PC-9 (cell line): ENCODE data around the gene ZNF699. TPM values are rescaled to one million over a fixed set of nuclear protein-coding genes. Genes with fewer than 3 reads are reported as not detected.

Experiments
- Bru-seq: library from RNA; stranded (reverse); fragments of 400-500 nt; gene quantifications from one replicate; lab custom pipeline; 2021; lab: Mats Ljungman, UMichigan
- BruChase-seq, 2 experiments: library from RNA; stranded (reverse); fragments of 400-500 nt; gene quantifications; one replicate each; lab custom pipeline; 2021; lab: Mats Ljungman, UMichigan
- BruUV-seq: library from RNA; stranded (reverse); fragments of 400-500 nt; replicated peaks from 2 replicates; lab custom pipeline; 2021; lab: Mats Ljungman, UMichigan
- CTCF ChIA-PET: fragments of 300-600 bp; sonication (Branson Sonifier 250); formaldehyde crosslinking; loops from one replicate; lab custom pipeline; 2022; ENCODE audit warnings: antibody characterized with exemption; lab: Charles Lee
- POLR2A ChIA-PET: fragments of 300-600 bp; sonication (Branson Sonifier 250); formaldehyde crosslinking; loops from one replicate; lab custom pipeline; 2022; ENCODE audit warnings: antibody characterized with exemption; ENCODE audit not compliant: unreplicated experiment; lab: Charles Lee
- DNase-seq, 2 experiments: peaks; one replicate each; pipeline versions ENCODE4 v3.0.0 to v3.0.0-alpha.2; 2015 to 2022; ENCODE audit warnings: mixed read lengths in 1 of 2
- H2AFZ ChIP-seq: fragments of 200-600 bp; sonication (generic); 2 replicates; pipeline ENCODE4 v1.8.1; 2017; ENCODE audit warnings: antibody characterized with exemption
- H3F3A ChIP-seq: fragments of 200-600 bp; sonication (generic); 2 replicates; pipeline ENCODE4 v1.8.1; 2017; ENCODE audit warnings: antibody characterized with exemption, mild to moderate bottlenecking, low read depth; ENCODE audit not compliant: insufficient read depth
- H3K27ac ChIP-seq: fragments of 200-600 bp; sonication (generic); 2 replicates; pipeline ENCODE4 v1.6.1; 2016; ENCODE audit warnings: mixed run types
- H3K27me3 ChIP-seq: fragments of 200-600 bp; sonication (generic); 2 replicates; pipeline ENCODE4 v1.6.1; 2016; ENCODE audit warnings: low read depth, mixed run types; ENCODE audit not compliant: insufficient read depth
- H3K36me3 ChIP-seq: fragments of 200-600 bp; sonication (generic); 2 replicates; pipeline ENCODE4 v1.6.1; 2016; ENCODE audit warnings: low read depth, mixed run types
- H3K4me1 ChIP-seq: fragments of 200-600 bp; sonication (generic); replicated peaks from 2 replicates; pipeline ENCODE4 v1.6.1; 2016; ENCODE audit warnings: mixed run types; ENCODE audit not compliant: insufficient read depth
- H3K4me2 ChIP-seq: fragments of 200-600 bp; sonication (generic); 2 replicates; pipeline ENCODE4 v1.6.1; 2017; ENCODE audit warnings: mixed run types
- H3K4me3 ChIP-seq: fragments of 200-600 bp; sonication (generic); 2 replicates; pipeline ENCODE4 v1.6.1; 2016; ENCODE audit warnings: mixed run types
- H3K79me2 ChIP-seq: fragments of 200-600 bp; sonication (generic); 2 replicates; pipeline ENCODE4 v1.6.1; 2017; ENCODE audit warnings: low read depth, mixed run types
- H3K9me2 ChIP-seq: fragments of 200-600 bp; sonication (generic); 2 replicates; pipeline ENCODE4 v1.8.1; 2017; ENCODE audit warnings: mild to moderate bottlenecking; ENCODE audit not compliant: insufficient read depth
- H3K9me3 ChIP-seq: fragments of 200-600 bp; sonication (generic); 2 replicates; pipeline ENCODE4 v1.8.1; 2016; ENCODE audit warnings: low read depth; ENCODE audit not compliant: insufficient read depth
- H4K20me1 ChIP-seq: fragments of 200-600 bp; sonication (generic); 2 replicates; pipeline ENCODE4 v1.8.1; 2017; ENCODE audit not compliant: insufficient read depth
- EZH2 ChIP-seq: fragments of 200-600 bp; sonication (generic); IDR thresholded peaks from 2 replicates; pipeline ENCODE4 v1.8.0; 2017; ENCODE audit warnings: antibody characterized with exemption, low read depth
- intact Hi-C: fragments of 100-400 bp; cut with micrococcal nuclease; formaldehyde crosslinking; loops from one replicate; pipeline ENCODE4 v1.10.0; 2022; ENCODE audit not compliant: unreplicated experiment
- long read RNA-seq: library from polyadenylated mRNA; stranded (forward); transcript quantifications from one replicate; pipeline ENCODE4 v2.0.0, GENCODE V29; 2022
- total RNA-seq: library from RNA; stranded (reverse); gene quantifications from 2 replicates; pipeline ENCODE4 v1.2.3, GENCODE V29; 2021
- TF ChIP-seq, protein P1 (sequence below): fragments of 200-600 bp; sonication (generic); conservative IDR thresholded peaks from 2 replicates; pipeline ENCODE4 v1.6.1; 2017; ENCODE audit warnings: mixed run types, antibody characterized with exemption, mild to moderate bottlenecking, moderate library complexity

The ZNF699 gene
- 2.2 and 2.6 TPM in 2 replicates for total RNA-seq
- Bru-seq, nascent RNA = percentile 56 among the genes with signal in this experiment
- BruChase-seq, experiment 1, labeled RNA remaining after a 2-hour chase = percentile 50 among the genes with signal in this experiment
- percentile 41 among the genes with signal in this experiment for BruChase-seq, experiment 2, labeled RNA remaining after a 6-hour chase
- long read RNA-seq = 0 reads

DNA sequence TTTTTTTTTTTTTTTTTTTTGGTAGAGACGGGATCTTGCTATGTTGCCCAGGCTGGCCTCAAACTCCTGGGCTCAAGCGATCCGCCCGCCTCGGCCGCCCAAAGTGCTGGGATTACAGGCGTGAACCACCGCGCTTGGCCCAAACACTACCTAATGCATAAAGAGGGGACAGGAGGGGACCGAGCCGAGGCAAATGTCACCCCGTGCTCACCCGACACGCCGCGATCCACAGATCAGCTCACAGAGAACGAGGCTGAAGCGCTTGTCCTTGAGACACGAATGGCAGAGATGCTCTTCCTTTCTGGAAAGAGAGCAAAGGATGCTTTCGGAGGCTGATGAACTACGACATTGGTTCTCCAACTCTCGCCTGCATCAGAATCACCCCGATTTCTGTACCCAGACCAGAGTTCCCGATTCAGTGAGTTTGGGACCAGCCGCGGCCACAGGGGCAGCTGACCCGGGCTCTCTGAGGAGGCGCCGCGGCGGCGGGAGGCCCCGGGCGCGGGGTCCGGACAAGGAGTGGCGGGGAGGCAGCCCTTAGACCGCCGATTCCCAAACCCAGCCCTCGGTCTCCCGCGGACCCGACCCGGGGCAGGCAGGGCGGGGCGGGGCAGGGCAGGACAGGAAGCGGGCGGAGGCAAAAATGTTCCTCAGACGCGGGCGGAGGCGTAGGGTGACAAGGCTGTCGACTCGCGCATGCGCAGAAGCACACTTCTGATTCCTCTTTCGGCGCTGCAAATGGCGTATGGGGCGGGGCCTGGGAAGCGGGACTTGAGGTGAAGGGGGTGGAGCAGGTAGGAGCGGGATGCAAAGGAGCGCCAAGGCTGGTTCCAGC is at the start of gene ZNF699:
TSS of gene ZNF699 (minus strand) at position 700 of the 835 bp plus-strand sequence. CDS start 4,719 bp downstream, outside the sequence.
- ChIA-PET CTCF (no interaction called here), POLR2A (no interaction called here)
- Histone ChIP-seq H3K4me3 (peak within 1 kb of the TSS; percentile 64), H3K27me3 (no peaks in the 10 kb centered on the region), H3K9me2 (no peaks in the 10 kb centered on the region), H3K4me2 (peak within 1 kb of the TSS; percentile 71), H4K20me1 (no peaks in the 10 kb centered on the region), H3K9me3 (peaks cover 7% of the 10 kb centered on the region; the same call in 1 of the 2 replicates), H3K36me3 (no peaks in the 10 kb centered on the region), H3K4me1 (peaks cover 9% of the 10 kb centered on the region; the same call in 1 of the 2 replicates), H3K27ac (peak within 1 kb of the TSS; percentile 14; the same call in 1 of the 2 replicates), H3K79me2 (no peaks in the 10 kb centered on the region), H2AFZ (peak within 1 kb of the TSS; percentile 99), H3F3A (peaks cover 18% of the 10 kb centered on the region; the same call in 1 of the 2 replicates)
- no peak for TF ChIP-seq EZH2
- TF ChIP-seq, protein P1, sequence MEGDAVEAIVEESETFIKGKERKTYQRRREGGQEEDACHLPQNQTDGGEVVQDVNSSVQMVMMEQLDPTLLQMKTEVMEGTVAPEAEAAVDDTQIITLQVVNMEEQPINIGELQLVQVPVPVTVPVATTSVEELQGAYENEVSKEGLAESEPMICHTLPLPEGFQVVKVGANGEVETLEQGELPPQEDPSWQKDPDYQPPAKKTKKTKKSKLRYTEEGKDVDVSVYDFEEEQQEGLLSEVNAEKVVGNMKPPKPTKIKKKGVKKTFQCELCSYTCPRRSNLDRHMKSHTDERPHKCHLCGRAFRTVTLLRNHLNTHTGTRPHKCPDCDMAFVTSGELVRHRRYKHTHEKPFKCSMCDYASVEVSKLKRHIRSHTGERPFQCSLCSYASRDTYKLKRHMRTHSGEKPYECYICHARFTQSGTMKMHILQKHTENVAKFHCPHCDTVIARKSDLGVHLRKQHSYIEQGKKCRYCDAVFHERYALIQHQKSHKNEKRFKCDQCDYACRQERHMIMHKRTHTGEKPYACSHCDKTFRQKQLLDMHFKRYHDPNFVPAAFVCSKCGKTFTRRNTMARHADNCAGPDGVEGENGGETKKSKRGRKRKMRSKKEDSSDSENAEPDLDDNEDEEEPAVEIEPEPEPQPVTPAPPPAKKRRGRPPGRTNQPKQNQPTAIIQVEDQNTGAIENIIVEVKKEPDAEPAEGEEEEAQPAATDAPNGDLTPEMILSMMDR = no peak
- BruUV-seq = TSS peak; percentile 71
- peak; percentile 96 for DNase-seq
- intact Hi-C loops = loop anchor here (2.0 kb wide), 1 partner anchor 173 kb away; no protein-coding TSS in a partner anchor

DNA sequence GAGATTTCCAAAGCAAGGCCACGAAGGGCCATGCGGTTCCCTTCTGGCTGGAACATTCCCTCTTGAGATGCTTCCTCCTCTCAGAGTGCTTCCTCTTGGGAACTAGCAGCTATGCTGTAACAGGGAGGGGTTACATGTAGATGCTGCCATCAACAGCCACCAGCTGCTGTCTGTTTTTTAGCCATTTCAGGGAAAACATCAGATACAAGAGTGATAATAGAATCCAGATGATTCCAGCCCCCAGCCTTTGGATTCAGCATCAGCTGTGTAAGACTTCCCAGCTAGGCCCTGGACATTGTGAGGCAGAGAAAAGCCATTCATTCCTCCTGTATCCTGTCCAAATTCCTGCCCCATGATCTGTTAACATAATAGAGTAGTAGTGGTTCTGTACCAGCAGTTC is 45.0 kb upstream of the ZNF699 start:
- intact Hi-C loops = no loop called here
- no peaks in the 10 kb centered on the region for H4K20me1 ChIP-seq
- H3F3A ChIP-seq = no peaks in the 10 kb centered on the region
- H3K79me2 ChIP-seq = no peaks in the 10 kb centered on the region
- no peak overlapping the region for H3K4me2 ChIP-seq
- BruUV-seq = no TSS peak
- no peak overlapping the region for H3K4me3 ChIP-seq
- ChIA-PET CTCF (no interaction called here), POLR2A (no interaction called here)
- H3K36me3 ChIP-seq = no peaks in the 10 kb centered on the region
- no peak overlapping the region for H2AFZ ChIP-seq
- H3K27ac ChIP-seq = no peak overlapping the region
- H3K27me3 ChIP-seq = no peaks in the 10 kb centered on the region
- DNase-seq = no peak
- no peaks in the 10 kb centered on the region for H3K4me1 ChIP-seq
- TF ChIP-seq, protein P1 = no peak
- no peak for TF ChIP-seq EZH2
- H3K9me3 ChIP-seq = peaks cover 15% of the 10 kb centered on the region
- H3K9me2 ChIP-seq = no peaks in the 10 kb centered on the region

DNA sequence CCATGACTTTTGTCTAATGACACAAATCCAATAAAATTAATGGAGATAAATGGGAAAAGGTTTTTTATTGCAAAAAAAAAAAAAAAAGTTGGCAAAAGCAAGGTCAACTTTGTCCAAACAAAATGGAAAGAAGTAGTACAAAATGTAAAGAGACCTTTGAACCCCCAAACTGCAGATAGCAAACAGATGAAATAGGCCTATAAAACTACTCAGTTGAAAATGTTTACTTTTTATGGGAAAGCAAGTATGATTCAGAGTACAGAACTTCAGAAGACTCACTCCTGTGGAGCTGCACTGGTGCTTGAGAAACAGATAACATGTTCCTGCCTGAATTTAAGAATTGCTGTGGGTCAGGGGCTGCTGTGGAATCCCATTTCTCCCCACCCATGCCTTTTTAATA is 43.4 kb upstream of the ZNF699 start:
- H3K27ac ChIP-seq = no peak overlapping the region
- CTCF ChIA-PET = no interaction called here
- H3K79me2 ChIP-seq = no peaks in the 10 kb centered on the region
- intact Hi-C loops = no loop called here
- no peaks in the 10 kb centered on the region for H3K4me1 ChIP-seq
- no peak overlapping the region for H3K4me3 ChIP-seq
- BruUV-seq = no TSS peak
- DNase-seq = no peak
- no peak overlapping the region for H3K4me2 ChIP-seq
- no peak for TF ChIP-seq EZH2
- TF ChIP-seq, protein P1 = no peak
- H3K9me3 ChIP-seq = peaks cover 24% of the 10 kb centered on the region; the same call in 1 of the 2 replicates
- no peaks in the 10 kb centered on the region; the same call in 1 of the 2 replicates for H3F3A ChIP-seq
- H3K27me3 ChIP-seq = no peaks in the 10 kb centered on the region
- H4K20me1 ChIP-seq = no peaks in the 10 kb centered on the region
- POLR2A ChIA-PET = no interaction called here
- no peaks in the 10 kb centered on the region for H3K36me3 ChIP-seq
- no peak overlapping the region for H2AFZ ChIP-seq
- H3K9me2 ChIP-seq = no peaks in the 10 kb centered on the region
